HS-5 (cell line): Measurements from ENCODE around the gene RELL1.

Experiments used
- DNase-seq: peaks from one replicate; pipeline ENCODE4 v3.0.0-alpha.2; 2012; ENCODE audit warnings: low read depth

RELL1 gene

GRCh38 chr4:37635155-37635554 is 51.0 kb downstream of the RELL1 start:
- DNase-seq, result no peak

GRCh38 chr4:37634180-37634579 is 52.0 kb downstream of the RELL1 start:
- no peak for DNase-seq

GRCh38 chr4:37632836-37633235 is 53.3 kb downstream of the RELL1 start:
- DNase-seq, result no peak

GRCh38 chr4:37631551-37631950 is 54.6 kb downstream of the RELL1 start:
- DNase-seq, result no peak

GRCh38 chr4:37629713-37630112 is 56.5 kb downstream of the RELL1 start:
- DNase-seq, result no peak

DNA sequence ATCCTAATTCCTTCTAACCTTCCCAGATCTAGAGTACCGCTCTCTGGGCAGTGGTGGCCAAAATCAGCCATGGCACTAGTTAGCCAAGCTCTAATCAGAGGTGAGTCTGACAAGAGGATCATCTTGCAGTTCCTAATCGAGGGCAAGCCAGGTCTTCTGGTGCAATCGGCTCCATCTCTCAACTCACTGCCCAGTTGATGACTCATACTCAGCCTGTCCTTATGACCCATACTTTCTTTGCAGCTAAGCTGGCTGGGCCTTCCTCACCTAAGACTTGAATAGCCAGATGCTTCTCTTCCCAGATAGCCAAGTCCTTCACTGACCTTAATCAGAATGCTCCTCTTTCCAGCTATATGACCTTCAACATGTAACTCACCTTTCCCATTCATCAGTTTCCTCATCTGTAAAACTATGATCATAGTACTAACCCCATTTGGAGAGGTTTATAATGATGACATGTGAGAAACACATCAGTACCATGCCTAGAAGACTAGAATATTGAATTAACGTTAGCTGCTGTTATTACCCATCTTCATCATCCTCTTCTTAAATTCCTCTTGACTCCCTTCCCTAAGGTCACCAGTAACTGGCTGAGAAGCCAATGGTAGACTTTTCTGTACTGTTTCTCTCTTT is 57.1 kb downstream of the RELL1 start:
- DNase-seq, result peak; percentile 30

DNA sequence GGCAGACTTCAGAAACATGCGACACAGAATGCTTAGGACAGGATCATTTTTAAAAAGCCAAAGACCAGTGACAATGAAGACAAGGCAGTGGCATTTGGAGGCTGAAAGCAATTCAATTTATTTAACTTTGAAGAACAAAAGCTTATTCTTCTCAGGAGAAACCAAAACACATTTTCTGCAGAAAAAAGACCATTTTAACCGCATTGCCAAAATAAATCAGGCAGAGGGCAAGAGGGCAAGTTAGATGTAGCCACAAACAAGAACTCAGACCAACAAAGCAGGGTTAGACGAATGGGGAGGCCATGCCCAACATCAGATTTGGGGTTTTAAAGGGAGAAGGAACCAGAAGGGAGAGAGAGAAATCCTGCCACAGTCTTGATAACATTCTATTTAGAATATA is 58.9 kb downstream of the RELL1 start:
- DNase-seq, result no peak

DNA sequence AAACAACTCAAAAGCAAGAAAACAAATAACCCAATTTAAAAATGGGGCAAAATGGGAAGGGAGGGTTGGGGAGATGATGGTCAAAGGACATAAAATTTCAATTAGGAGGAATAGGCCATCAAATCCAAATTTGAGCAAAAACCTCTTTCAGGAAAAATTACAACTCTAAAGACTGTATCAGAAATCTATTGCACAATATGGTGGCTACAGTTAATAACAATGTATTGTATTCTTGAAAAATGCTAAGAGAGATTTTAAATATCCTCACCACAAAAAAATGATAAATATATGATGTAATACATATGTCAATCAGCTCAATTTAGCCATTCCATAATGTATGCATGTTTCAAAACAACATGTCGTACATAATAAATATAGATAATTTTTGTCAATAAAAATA is 60.7 kb downstream of the RELL1 start:
- no peak for DNase-seq

GRCh38 chr4:37623940-37624339 is 62.2 kb downstream of the RELL1 start:
- no peak for DNase-seq

GRCh38 chr4:37623125-37623524 is 63.1 kb downstream of the RELL1 start:
- DNase-seq, result no peak

DNA sequence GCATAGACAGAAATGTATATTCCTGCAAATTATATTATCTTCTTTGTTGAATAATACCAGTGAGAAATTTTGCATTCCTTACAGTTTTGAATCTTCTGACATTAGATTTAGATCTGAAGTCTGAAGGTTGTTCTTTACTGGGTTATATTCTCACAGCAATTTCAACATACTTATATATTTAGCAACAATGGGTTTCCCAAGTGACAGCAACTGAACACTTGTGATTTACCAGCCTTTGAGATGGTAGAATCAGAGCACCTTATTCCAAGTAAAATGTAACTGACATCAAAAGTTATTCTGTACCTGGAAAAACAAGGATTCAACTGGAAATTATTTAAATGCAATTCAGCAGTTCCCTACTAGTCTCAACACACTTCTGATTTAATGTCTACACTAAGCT is 66.0 kb downstream of the RELL1 start:
- DNase-seq, result no peak

DNA sequence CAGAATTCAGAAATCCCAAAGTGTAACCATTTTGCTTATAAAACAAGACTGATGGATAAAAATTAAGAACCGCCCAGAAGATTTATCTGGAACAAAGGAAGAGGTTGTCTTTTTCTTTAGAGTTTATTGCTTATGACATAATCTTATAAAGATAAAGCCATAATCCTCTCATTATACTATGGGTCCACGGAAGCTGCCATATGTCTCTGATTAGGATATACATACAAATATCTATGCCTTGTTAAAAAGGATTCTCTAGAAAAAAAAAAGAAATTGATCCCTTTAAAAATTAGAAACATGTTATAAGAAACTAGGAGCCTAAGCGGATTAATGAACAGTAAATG is 70.5 kb downstream of the RELL1 start:
- no peak for DNase-seq

- no peak for DNase-seq
These were observed 71.0 kb downstream of the RELL1 start for GRCh38 chr4:37615059-37615719.

GRCh38 chr4:37612811-37613210 is 73.4 kb downstream of the RELL1 start:
- DNase-seq, result no peak

DNA sequence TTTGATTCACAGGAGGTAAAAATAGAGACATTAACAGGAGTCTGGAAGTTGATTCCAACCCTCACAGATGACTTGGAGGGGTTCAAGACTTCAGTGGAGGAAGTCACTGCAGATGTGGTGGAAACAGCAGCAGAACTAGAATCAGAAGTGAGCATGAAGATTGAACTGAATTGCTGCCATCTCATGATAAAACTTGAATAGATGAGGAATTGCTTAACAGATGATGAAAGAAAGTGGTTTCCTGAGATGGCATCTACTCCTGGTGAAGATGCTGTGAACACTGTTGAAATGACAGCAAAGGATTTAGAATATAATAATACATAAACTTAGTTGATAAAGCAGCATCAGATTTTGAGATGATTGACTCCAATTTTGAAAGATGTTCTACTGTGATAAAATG is 76.5 kb downstream of the RELL1 start:
- no peak for DNase-seq

DNA sequence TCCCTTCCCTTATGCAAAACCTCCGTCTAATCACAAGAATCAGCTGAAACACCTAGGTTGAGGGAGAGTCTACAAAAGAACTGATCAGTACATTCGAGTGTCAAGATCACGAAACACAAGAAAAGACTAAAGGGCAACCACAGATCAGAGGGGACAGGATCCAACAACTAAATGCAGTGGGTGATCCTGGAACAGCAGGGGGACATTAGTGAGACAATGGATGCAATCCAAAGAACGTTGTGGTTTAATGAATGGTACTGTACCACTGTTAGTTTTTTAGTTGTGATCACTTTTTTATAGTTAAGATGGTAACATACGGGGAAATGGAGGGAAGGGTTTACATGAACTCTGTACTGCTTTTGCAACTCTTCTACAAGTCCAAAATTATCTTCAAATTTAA is 79.2 kb downstream of the RELL1 start:
- no peak for DNase-seq

DNA sequence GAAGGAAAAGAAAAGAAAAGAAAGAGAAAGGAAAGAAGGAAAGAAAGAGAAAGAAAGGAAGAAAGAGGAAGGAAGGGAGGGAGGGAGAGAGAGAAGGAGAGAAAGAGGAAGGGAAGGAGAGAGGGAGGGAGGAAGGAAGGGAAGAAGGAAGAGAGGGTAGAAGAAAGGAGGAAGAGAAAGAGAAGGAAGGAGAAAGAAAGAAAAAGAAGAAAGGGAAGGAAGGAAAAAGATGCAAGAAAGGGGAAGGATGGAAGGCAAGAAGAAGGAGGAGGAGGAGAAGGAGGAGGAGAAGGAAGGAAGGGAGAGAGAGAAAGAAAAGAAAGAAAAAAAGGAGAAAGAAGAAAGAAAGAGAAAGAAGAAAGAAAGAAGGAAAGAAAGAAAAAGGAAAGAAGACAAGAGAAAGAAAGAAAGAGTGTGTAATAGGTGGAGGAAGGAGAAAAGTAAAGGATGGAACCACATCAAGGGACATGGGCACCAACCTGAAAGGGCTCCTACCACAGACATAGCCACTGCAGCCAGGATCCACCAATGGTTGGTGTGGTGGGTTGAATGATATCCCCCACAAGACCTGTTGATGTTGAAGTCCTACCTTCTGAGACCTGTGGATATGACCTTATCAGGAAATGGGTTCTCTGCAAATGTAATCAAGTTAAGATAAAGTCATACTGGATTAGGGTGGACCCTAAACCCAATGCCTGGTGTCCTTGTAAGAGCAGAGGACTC is 80.2 kb downstream of the RELL1 start:
- DNase-seq, result no peak

DNA sequence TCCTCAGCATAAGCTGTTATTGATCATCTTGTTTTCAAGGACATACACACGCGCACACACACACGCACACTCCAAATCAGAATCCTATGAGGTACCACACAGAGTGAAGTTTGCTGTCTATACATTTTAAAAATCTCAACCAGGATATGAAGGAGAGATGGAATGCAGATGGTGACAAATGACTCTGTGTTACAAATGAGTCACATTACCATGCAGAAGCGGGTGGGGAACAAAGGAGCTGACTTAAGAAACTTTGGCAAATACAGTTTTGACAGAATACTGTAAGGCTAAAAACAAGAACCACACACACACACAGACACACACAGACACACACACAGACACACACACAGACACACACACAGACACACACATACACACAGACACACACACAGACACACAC is 81.7 kb downstream of the RELL1 start:
- no peak for DNase-seq

DNA sequence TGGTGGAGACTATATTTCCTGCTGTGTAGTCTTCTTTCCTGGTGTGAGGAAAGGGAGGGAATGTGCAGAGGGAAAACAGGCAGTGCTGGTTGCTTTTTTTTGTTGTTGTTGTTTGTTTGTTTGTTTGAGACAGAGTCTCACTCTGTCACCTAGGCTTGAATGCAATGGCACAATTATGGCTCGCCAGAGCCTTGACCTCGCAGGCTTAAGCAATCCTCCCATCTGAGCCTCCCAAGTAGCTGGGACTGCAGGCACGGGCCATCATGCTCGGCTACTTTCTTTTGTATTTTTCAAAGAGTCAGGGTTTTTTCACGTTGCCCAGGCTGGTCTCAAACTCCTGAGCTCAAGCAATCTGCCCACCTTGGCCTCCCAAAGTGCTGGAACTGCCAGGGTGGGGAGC is 82.5 kb downstream of the RELL1 start:
- DNase-seq, result no peak

DNA sequence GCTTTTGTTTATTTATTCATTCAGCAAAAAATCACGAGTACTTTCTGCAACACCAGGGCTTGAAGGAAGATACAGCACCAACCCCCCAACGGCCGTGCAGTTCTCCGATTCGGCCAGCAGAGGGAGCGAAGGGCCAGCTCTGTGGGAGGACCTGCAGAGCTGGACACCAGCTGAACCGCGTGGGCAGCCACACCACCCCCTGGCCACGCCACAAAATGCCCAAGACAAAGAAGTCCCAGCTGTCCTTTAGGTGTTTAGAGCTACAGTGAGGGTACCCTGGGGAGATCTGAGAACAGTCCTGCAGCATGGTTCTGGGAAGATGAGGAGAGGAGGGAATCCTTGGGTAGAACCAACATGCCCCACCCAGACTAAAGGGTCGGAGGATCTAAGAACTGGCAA is 83.1 kb downstream of the RELL1 start:
- peak; percentile 14 for DNase-seq

GRCh38 chr4:37602454-37603069 is 83.6 kb downstream of the RELL1 start:
- DNase-seq, result no peak

- DNase-seq, result peak; percentile 56
These were observed 84.6 kb downstream of the RELL1 start for GRCh38 chr4:37601531-37601930.

DNA sequence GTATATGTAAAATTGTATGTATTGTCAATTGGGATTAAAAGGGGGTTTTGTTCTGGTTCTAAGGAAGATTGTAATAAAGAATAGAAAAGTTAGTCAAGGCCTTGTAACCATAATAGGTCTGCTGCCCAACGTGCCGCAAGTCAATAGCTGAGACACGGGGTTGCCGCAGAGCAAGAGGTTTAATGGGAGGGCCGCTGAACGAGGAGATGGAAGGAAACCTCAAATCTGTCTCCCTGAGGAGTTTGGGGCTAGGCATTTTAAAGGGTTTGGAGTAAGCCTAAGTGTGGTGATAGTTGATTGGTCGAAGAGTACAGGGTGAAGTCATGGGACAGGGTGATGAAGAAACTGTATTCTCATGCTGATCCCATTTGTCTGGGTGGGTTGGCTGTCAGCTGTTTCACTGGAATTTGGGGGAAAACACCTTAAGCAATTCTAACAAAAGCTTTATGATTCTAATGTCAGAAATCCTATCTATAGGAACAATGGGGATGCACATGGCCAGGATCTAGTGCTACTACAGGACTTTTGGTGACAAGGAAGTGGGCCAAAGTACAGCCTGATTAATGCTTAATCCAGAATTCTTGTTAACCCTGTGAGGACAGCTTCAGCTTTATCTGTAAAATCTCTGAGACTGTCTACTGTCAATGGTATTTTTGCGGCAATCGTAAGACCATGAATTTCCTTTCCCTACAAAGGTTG is 86.9 kb downstream of the RELL1 start:
- DNase-seq, result no peak
